ENCODE measurements around the gene PRR29. TPM values are rescaled to one million over a fixed set of nuclear protein-coding genes. Genes with fewer than 3 reads are reported as not detected.

PRR29 gene
- total RNA-seq, 1 donor from 2014 or later, result 1.5 TPM

DNA sequence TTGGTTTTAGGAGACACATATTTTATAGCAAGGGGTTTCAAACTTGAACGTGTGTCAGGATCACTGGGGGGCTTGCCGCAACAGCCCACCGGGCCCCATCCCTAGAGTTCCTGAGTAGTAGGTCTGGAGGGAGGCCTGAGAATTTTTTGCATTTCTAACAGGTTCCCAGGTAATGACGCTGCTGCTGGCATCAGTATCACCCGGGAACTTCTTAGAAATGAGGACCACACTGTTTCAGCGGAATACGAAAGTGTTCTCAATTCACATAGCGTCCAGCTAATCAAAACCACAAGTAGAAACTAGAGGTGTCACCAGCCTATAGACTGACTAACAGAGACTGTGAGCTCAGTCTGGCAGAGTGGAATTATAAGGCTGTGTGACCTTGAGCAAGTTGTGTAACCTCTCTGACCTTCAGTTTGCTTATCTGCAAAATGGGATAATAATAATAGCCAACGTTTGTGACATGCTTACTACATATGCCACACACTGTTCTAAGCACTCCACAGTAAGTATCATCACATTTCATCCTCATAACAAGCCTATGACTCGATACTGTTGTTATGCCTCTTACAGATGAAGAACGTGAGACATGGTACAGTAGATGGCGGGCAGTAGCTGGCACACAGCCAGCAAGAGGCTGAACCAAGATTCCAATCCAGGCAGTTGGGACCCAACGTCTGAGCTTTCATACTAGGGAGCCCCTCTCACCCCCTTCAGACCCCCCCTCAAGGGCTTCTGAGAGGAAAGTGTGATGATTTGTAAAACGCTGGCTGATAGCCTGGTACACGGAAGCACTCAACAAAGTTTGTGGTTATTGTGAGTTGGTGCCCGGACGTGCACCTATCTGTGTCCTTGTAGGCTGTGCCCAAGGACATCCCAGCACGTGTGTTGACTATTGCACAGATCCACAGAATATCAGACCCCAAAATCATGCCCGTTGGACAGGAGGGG lies 26.9 kb downstream of the PRR29 start:
- no peaks in the 10 kb centered on the region for H3K27me3 ChIP-seq
- TF ChIP-seq, protein P1, sequence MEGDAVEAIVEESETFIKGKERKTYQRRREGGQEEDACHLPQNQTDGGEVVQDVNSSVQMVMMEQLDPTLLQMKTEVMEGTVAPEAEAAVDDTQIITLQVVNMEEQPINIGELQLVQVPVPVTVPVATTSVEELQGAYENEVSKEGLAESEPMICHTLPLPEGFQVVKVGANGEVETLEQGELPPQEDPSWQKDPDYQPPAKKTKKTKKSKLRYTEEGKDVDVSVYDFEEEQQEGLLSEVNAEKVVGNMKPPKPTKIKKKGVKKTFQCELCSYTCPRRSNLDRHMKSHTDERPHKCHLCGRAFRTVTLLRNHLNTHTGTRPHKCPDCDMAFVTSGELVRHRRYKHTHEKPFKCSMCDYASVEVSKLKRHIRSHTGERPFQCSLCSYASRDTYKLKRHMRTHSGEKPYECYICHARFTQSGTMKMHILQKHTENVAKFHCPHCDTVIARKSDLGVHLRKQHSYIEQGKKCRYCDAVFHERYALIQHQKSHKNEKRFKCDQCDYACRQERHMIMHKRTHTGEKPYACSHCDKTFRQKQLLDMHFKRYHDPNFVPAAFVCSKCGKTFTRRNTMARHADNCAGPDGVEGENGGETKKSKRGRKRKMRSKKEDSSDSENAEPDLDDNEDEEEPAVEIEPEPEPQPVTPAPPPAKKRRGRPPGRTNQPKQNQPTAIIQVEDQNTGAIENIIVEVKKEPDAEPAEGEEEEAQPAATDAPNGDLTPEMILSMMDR (IDR thresholded peaks at IDR 0.05), result no peak
- H3K4me1 ChIP-seq, result peaks cover 0 to 3% of the 10 kb centered on the region in 2 donors
- intact Hi-C loops (cut with DNase I), result loop anchor here (2.0 to 10.0 kb wide), 2 partner anchors 106 to 260 kb away; partner anchors contain the start of gene GH1
- H3K9me3 ChIP-seq, result no peaks in the 10 kb centered on the region
- H3K36me3 ChIP-seq, result no peaks in the 10 kb centered on the region
- peak overlapping the region in 1 of 2 donors; percentile 33 for H3K4me3 ChIP-seq
- peak in 1 of 2 donors; percentile 65 for DNase-seq (ENCODE audit: low spot score in 2 of 2)
- H3K27ac ChIP-seq, result no peak overlapping the region

DNA sequence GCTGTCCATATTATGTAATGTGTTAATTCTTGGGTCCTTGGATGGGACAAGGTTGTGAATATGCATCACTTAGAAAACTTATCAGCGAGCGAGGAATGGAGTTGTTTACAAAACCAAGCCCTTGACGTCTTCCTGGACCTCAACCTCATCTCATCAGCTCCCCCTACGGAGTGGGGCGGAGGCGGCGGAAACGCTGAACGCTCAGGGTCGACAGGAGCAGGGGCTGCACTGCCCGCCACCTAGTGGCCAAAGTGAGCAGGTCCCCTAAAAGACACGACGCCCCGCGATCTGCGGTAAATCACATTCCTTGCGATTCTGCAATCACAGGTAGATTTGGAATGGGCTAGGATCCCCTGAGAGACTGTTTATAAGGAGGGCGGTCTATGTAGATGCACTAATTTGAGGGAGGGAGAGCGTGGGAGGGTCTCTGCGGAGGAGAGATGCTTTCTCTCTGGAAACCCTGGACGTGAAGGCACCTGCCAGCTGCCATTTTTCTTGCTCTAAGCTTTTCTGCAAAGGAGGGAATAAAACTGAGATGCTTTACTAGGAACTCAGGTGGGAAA lies 27.7 kb downstream of the PRR29 start:
- peaks cover 0 to 3% of the 10 kb centered on the region in 2 donors for H3K4me1 ChIP-seq
- H3K27me3 ChIP-seq, result no peaks in the 10 kb centered on the region
- H3K27ac ChIP-seq, result no peak overlapping the region
- H3K4me3 ChIP-seq, result peak overlapping the region; percentile 29 to 33
- no peaks in the 10 kb centered on the region for H3K9me3 ChIP-seq
- intact Hi-C loops (cut with DNase I), result loop anchor here (2.0 to 10.0 kb wide), 2 partner anchors 107 to 259 kb away; partner anchors contain the start of gene GH1
- H3K36me3 ChIP-seq, result no peaks in the 10 kb centered on the region
- DNase-seq (ENCODE audit: low spot score in 2 of 2), result peak; percentile 46 to 87
- TF ChIP-seq, protein P1 (IDR thresholded peaks at IDR 0.05), result peak; percentile 88 to 95 (median 91)

DNA sequence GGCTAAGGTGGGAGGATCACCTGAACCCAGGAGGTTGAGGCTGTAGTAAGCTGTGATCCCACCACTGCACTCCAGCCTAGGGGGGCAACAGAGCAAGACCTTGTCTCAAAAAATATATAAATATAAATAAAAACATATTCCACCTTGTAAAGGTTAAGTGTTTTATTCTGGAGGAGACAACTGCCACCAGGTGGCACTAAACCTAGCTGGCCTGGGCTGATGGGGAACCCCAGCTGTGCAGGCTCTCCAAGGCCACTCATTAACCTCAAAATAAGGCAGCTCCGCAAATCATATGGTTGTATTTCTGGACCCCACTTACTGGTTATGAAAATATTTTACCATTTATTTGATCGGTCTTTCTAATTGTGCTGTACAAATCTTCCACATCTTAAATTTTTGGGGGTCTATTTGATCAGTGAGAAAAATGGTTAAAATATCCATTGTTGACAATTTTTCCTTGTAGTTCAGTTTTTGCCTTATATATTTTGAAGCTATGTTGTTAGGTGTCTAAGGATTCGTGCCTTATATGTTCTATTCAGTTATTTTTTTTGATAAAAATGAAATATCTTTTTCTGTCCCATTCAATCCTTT lies 30.8 kb downstream of the PRR29 start:
- no peaks in the 10 kb centered on the region for H3K27me3 ChIP-seq
- no peaks in the 10 kb centered on the region for H3K9me3 ChIP-seq
- H3K27ac ChIP-seq, result no peak overlapping the region
- no peak overlapping the region for H3K4me3 ChIP-seq
- no peaks in the 10 kb centered on the region for H3K36me3 ChIP-seq
- TF ChIP-seq, protein P1 (IDR thresholded peaks at IDR 0.05), result peak; percentile 52 to 77 (median 64)
- peak in 1 of 2 donors; percentile 71 for DNase-seq (ENCODE audit: low spot score in 2 of 2)
- intact Hi-C loops (cut with DNase I), result loop anchor here (1.0 to 10.0 kb wide), 2 partner anchors 104 to 256 kb away; no protein-coding TSS in a partner anchor
- H3K4me1 ChIP-seq, result peaks cover 0 to 3% of the 10 kb centered on the region in 2 donors

DNA sequence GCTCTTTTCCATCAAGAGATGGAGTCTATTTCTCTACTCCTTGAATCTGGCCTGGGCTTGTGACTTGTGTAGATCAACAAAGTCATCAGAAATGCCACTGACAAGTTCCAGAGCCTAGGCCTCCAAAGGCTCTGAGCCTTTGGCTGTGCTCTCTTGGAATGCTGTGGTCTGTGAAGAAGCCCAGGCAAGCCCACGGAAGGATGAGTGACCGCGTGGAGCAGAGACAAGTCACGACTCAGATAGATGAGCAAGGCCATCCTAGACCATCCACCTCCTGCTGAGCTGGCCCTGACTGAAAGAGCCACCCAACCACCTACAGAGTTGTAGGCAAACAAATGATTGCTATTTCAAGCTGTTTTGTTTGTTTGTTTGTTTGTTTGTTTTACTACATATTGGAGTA lies 33.9 kb downstream of the PRR29 start:
- Histone ChIP-seq H3K27ac (no peak overlapping the region), H3K36me3 (no peaks in the 10 kb centered on the region), H3K27me3 (no peaks in the 10 kb centered on the region), H3K4me1 (no peaks in the 10 kb centered on the region), H3K4me3 (no peak overlapping the region), H3K9me3 (no peaks in the 10 kb centered on the region)
- TF ChIP-seq, protein P1 (IDR thresholded peaks at IDR 0.05), result no peak
- intact Hi-C loops (cut with DNase I), result no loop called here
- peak in 1 of 2 donors; percentile 31 for DNase-seq (ENCODE audit: low spot score in 2 of 2)

DNA sequence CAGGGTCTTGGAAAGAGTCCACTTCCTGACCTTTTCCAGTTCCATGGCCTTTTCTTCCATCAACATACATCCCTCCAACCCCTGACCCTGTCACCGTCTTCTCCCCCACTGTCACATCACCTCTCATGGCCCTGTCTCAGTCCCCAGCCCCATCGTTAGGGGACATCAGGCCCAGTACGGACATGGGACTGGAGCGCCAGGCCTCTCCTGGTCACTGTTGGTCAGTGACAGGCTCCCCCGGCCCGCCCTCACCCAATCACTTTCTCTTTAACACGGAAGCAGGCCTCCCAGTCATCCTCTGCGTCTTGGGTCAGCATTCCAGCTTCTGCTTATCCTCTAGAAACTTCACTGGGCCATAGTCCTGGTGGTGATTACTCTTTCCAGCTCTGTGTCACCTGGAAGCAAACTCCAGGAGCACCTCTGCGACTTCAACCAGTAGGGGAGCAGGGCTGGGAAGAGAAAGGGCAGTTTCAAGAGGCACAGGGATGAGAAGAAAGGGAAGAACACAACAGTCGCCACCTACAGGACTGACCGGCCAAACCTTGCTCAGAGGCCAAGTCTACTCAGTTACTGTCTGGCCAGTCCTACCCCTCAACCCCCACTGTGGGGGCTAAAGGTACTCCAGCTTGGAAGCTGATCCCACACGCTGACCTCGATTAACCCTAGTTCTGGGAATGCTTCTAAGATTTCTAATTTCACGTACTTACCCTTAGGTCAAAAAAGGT lies 38.2 kb downstream of the PRR29 start:
- no peak overlapping the region for H3K27ac ChIP-seq
- peaks cover 0 to 4% of the 10 kb centered on the region in 2 donors for H3K36me3 ChIP-seq
- intact Hi-C loops (cut with DNase I), result no loop called here
- peak in 1 of 2 donors; percentile 59 for DNase-seq (ENCODE audit: low spot score in 2 of 2)
- H3K4me1 ChIP-seq, result no peaks in the 10 kb centered on the region
- no peaks in the 10 kb centered on the region for H3K9me3 ChIP-seq
- TF ChIP-seq, protein P1 (IDR thresholded peaks at IDR 0.05), result no peak
- H3K4me3 ChIP-seq, result no peak overlapping the region
- no peaks in the 10 kb centered on the region for H3K27me3 ChIP-seq

Data from ascending aorta (tissue), 2 donors.